ENCODE data around the gene MKLN1.

MKLN1 gene

GRCh38 chr7:131357282-131357880 is 29.7 kb downstream of the MKLN1 start:
- Histone ChIP-seq H3K9me3 (ENCODE audit: low read length) (0 out of 2 replicates have a peak, but pooled peaks cover 3% of the 10 kb centered on the region), H3K27me3 (ENCODE audit: insufficient read depth, low read length) (no peaks in the 10 kb centered on the region), H3F3A (ENCODE audit: insufficient read depth, low read length) (no peaks in the 10 kb centered on the region), H2AFZ (ENCODE audit: low read length) (no peak overlapping the region), H3K27ac (ENCODE audit: low read depth, low read length, poor library complexity, severe bottlenecking) (no peak overlapping the region), H3K36me3 (ENCODE audit: insufficient read depth, low read length) (no peaks in the 10 kb centered on the region), H4K20me1 (ENCODE audit: insufficient read depth, low read length) (no peaks in the 10 kb centered on the region), H3K79me2 (ENCODE audit: insufficient read depth, low read length) (peaks cover 100% of the 10 kb centered on the region), H3K4me3 (ENCODE audit: low read depth, low read length, poor library complexity, severe bottlenecking) (no peak overlapping the region), H3K9me2 (ENCODE audit: low read depth, low read length) (no peaks in the 10 kb centered on the region), H3K9ac (ENCODE audit: low read length) (no peak overlapping the region), H3K4me2 (ENCODE audit: low read length) (no peak overlapping the region), H3K4me1 (ENCODE audit: insufficient read depth, low read length, severe bottlenecking) (peaks cover 20% of the 10 kb centered on the region)
- no peak for TF ChIP-seq EZH2 (IDR thresholded peaks at IDR 0.05; ENCODE audit: borderline replicate concordance, low read length)
- no peak for TF ChIP-seq CTCF (IDR thresholded peaks at IDR 0.05; ENCODE audit: low read length)

- H3K4me2 ChIP-seq (ENCODE audit: low read length) = no peak overlapping the region
- no peaks in the 10 kb centered on the region for H3K27me3 ChIP-seq (ENCODE audit: insufficient read depth, low read length)
- TF ChIP-seq EZH2 (IDR thresholded peaks at IDR 0.05; ENCODE audit: borderline replicate concordance, low read length) (no peak), CTCF (IDR thresholded peaks at IDR 0.05; ENCODE audit: low read length) (no peak)
- no peak overlapping the region for H3K4me3 ChIP-seq (ENCODE audit: low read depth, low read length, poor library complexity, severe bottlenecking)
- H4K20me1 ChIP-seq (ENCODE audit: insufficient read depth, low read length) = 0 out of 2 replicates have a peak, but pooled peaks cover under 1% of the 10 kb centered on the region
- no peaks in the 10 kb centered on the region; the same call in 1 of the 2 replicates for H3K36me3 ChIP-seq (ENCODE audit: insufficient read depth, low read length)
- peaks cover 20% of the 10 kb centered on the region for H3K4me1 ChIP-seq (ENCODE audit: insufficient read depth, low read length, severe bottlenecking)
- no peak overlapping the region for H3K27ac ChIP-seq (ENCODE audit: low read depth, low read length, poor library complexity, severe bottlenecking)
- H3K9ac ChIP-seq (ENCODE audit: low read length) = no peak overlapping the region
- H3K79me2 ChIP-seq (ENCODE audit: insufficient read depth, low read length) = peaks cover 100% of the 10 kb centered on the region
- H3K9me2 ChIP-seq (ENCODE audit: low read depth, low read length) = no peaks in the 10 kb centered on the region
- H2AFZ ChIP-seq (ENCODE audit: low read length) = no peak overlapping the region
- H3K9me3 ChIP-seq (ENCODE audit: low read length) = peaks cover 7% of the 10 kb centered on the region
- H3F3A ChIP-seq (ENCODE audit: insufficient read depth, low read length) = no peaks in the 10 kb centered on the region
Observed at GRCh38 chr7:131358636-131359035, 31.0 kb downstream of the MKLN1 start.

DNA sequence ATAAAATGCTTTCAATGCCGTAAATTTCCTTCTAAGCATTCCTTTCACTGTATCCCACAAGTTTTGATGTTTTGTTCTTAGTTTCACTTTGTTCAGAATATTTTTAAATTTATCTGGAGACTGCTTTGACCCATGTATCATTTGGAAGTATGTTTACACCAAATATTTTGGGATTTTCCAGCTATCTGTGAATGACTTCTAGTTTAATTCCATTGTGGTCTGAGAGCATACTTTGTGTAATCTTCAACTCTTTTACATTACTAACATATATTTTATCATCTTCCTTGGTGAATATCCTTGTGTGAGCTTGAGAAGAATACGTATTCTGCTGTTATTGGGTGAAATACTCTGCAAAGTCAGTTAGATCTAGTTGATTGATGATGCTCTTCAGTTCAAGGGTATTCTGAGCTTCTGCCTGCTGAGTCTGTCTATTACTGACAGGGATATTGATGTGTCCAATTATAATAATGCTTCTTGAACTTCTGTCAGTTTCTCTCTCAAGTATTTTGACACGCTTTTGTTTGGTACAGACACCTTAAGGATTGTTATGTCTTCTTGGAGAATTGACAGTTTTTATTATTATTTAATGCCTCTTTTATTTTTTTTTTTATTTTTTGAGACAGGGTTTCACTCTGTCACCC is 31.6 kb downstream of the MKLN1 start:
- no peaks in the 10 kb centered on the region for H3F3A ChIP-seq (ENCODE audit: insufficient read depth, low read length)
- no peak overlapping the region for H3K4me2 ChIP-seq (ENCODE audit: low read length)
- H3K9me2 ChIP-seq (ENCODE audit: low read depth, low read length) = no peaks in the 10 kb centered on the region
- no peak overlapping the region for H3K4me3 ChIP-seq (ENCODE audit: low read depth, low read length, poor library complexity, severe bottlenecking)
- TF ChIP-seq EZH2 (IDR thresholded peaks at IDR 0.05; ENCODE audit: borderline replicate concordance, low read length) (no peak), CTCF (IDR thresholded peaks at IDR 0.05; ENCODE audit: low read length) (no peak)
- H2AFZ ChIP-seq (ENCODE audit: low read length) = no peak overlapping the region
- H3K27me3 ChIP-seq (ENCODE audit: insufficient read depth, low read length) = no peaks in the 10 kb centered on the region
- no peaks in the 10 kb centered on the region; the same call in 1 of the 2 replicates for H3K36me3 ChIP-seq (ENCODE audit: insufficient read depth, low read length)
- no peak overlapping the region for H3K27ac ChIP-seq (ENCODE audit: low read depth, low read length, poor library complexity, severe bottlenecking)
- 0 out of 2 replicates have a peak, but pooled peaks cover 2% of the 10 kb centered on the region for H4K20me1 ChIP-seq (ENCODE audit: insufficient read depth, low read length)
- peaks cover 12% of the 10 kb centered on the region for H3K9me3 ChIP-seq (ENCODE audit: low read length)
- no peak overlapping the region for H3K9ac ChIP-seq (ENCODE audit: low read length)
- H3K4me1 ChIP-seq (ENCODE audit: insufficient read depth, low read length, severe bottlenecking) = peaks cover 16% of the 10 kb centered on the region
- H3K79me2 ChIP-seq (ENCODE audit: insufficient read depth, low read length) = peaks cover 100% of the 10 kb centered on the region

All from OCI-LY1 (cell line).